Measurements from ENCODE around the gene CARF. TPM values are rescaled to one million over a fixed set of nuclear protein-coding genes. Genes with fewer than 3 reads are reported as not detected.

The CARF gene
- total and polyA plus RNA-seq, 2 of the 13 experiments (the other 11 are each of a cell fraction or from before 2014, with no cell fraction given), result 3.0 to 5.4 TPM

DNA sequence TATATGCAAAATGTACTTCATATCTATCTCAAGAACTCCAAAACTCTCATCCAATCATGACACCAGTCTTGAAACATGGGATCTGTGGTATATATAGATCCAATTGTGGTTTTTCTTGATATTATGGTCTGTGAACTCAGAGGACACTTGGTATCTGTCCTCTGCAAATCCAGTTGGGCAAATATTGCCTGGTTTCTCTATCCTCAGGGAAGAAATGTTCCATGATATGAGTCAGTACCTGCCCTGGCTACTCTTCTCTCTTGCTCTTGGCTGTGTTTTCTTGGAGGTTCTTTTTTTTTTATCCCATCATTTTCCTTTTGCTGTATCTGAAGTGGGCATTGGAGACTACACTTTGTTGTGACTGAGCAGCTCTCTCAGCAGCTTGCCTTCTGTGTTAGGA lies 113.5 kb downstream of the CARF start:
- H4K20me1 ChIP-seq (ENCODE audit: insufficient read depth, low read length), result no peaks in the 10 kb centered on the region
- H3K9me3 ChIP-seq (ENCODE audit: low read length), result no peaks in the 10 kb centered on the region
- FAIRE-seq (no peak), DNase-seq (ENCODE audit: low spot score) (no peak), ATAC-seq (no peak)
- in situ Hi-C loops (cut with HindIII; ENCODE audit: extremely low pct_ligation_motif_present, low pct_unique_long_range_greater_than_20kb) (no loop called here), intact Hi-C loops (cut with micrococcal nuclease; ENCODE audit: unreplicated experiment) (no loop called here)
- H3K79me2 ChIP-seq (ENCODE audit: insufficient read depth, low read length), result no peaks in the 10 kb centered on the region
- H3K36me3 ChIP-seq (replicated peaks in 1 of 2; ENCODE audit: control insufficient read depth in 1 of 2, insufficient read depth in 2 of 2, low read length in 2 of 2), result no peaks in the 10 kb centered on the region; a peak in 1 of 5 replicates
- no peaks in the 10 kb centered on the region for H3K27me3 ChIP-seq (ENCODE audit: control insufficient read depth in 1 of 2, insufficient read depth in 2 of 2, low read length in 2 of 2)
- TF ChIP-seq, protein P1, sequence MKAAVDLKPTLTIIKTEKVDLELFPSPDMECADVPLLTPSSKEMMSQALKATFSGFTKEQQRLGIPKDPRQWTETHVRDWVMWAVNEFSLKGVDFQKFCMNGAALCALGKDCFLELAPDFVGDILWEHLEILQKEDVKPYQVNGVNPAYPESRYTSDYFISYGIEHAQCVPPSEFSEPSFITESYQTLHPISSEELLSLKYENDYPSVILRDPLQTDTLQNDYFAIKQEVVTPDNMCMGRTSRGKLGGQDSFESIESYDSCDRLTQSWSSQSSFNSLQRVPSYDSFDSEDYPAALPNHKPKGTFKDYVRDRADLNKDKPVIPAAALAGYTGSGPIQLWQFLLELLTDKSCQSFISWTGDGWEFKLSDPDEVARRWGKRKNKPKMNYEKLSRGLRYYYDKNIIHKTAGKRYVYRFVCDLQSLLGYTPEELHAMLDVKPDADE (CRISPR knock-in tag; IDR thresholded peaks at IDR 0.05), result no peak
- TF ChIP-seq, protein P2, sequence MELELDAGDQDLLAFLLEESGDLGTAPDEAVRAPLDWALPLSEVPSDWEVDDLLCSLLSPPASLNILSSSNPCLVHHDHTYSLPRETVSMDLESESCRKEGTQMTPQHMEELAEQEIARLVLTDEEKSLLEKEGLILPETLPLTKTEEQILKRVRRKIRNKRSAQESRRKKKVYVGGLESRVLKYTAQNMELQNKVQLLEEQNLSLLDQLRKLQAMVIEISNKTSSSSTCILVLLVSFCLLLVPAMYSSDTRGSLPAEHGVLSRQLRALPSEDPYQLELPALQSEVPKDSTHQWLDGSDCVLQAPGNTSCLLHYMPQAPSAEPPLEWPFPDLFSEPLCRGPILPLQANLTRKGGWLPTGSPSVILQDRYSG (CRISPR knock-in tag; IDR thresholded peaks at IDR 0.05), result no peak
- TF ChIP-seq, protein P3, sequence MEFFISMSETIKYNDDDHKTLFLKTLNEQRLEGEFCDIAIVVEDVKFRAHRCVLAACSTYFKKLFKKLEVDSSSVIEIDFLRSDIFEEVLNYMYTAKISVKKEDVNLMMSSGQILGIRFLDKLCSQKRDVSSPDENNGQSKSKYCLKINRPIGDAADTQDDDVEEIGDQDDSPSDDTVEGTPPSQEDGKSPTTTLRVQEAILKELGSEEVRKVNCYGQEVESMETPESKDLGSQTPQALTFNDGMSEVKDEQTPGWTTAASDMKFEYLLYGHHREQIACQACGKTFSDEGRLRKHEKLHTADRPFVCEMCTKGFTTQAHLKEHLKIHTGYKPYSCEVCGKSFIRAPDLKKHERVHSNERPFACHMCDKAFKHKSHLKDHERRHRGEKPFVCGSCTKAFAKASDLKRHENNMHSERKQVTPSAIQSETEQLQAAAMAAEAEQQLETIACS (CRISPR knock-in tag; IDR thresholded peaks at IDR 0.05), result no peak
- TF ChIP-seq, protein P4, sequence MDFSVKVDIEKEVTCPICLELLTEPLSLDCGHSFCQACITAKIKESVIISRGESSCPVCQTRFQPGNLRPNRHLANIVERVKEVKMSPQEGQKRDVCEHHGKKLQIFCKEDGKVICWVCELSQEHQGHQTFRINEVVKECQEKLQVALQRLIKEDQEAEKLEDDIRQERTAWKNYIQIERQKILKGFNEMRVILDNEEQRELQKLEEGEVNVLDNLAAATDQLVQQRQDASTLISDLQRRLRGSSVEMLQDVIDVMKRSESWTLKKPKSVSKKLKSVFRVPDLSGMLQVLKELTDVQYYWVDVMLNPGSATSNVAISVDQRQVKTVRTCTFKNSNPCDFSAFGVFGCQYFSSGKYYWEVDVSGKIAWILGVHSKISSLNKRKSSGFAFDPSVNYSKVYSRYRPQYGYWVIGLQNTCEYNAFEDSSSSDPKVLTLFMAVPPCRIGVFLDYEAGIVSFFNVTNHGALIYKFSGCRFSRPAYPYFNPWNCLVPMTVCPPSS (IDR thresholded peaks at IDR 0.05), result no peak
- no peak for TF ChIP-seq ZBTB1 (CRISPR knock-in tag; IDR thresholded peaks at IDR 0.05; ENCODE audit: borderline replicate concordance)
- TF ChIP-seq, protein P5, sequence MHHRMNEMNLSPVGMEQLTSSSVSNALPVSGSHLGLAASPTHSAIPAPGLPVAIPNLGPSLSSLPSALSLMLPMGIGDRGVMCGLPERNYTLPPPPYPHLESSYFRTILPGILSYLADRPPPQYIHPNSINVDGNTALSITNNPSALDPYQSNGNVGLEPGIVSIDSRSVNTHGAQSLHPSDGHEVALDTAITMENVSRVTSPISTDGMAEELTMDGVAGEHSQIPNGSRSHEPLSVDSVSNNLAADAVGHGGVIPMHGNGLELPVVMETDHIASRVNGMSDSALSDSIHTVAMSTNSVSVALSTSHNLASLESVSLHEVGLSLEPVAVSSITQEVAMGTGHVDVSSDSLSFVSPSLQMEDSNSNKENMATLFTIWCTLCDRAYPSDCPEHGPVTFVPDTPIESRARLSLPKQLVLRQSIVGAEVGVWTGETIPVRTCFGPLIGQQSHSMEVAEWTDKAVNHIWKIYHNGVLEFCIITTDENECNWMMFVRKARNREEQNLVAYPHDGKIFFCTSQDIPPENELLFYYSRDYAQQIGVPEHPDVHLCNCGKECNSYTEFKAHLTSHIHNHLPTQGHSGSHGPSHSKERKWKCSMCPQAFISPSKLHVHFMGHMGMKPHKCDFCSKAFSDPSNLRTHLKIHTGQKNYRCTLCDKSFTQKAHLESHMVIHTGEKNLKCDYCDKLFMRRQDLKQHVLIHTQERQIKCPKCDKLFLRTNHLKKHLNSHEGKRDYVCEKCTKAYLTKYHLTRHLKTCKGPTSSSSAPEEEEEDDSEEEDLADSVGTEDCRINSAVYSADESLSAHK (CRISPR knock-in tag; IDR thresholded peaks at IDR 0.05; ENCODE audit: borderline replicate concordance), result no peak
- TF ChIP-seq SMAD1 (CRISPR knock-in tag; IDR thresholded peaks at IDR 0.05; ENCODE audit: borderline replicate concordance, low read depth), result no peak
- TF ChIP-seq PRPF4 (IDR thresholded peaks at IDR 0.05; ENCODE audit: low read depth, low read length, poor library complexity, severe bottlenecking), result no peak
- TF ChIP-seq KDM1A (CRISPR knock-in tag; IDR thresholded peaks at IDR 0.05), result no peak
- no peak for TF ChIP-seq MLLT10 (CRISPR knock-in tag; IDR thresholded peaks at IDR 0.05)
- no peak for TF ChIP-seq ZNF496 (CRISPR knock-in tag; IDR thresholded peaks at IDR 0.05; ENCODE audit: insufficient replicate concordance)
- no peak for TF ChIP-seq ZBTB8A (CRISPR knock-in tag; IDR thresholded peaks at IDR 0.05; ENCODE audit: borderline replicate concordance, low read depth)
- no peak for TF ChIP-seq MEIS1 (CRISPR knock-in tag; IDR thresholded peaks at IDR 0.05; ENCODE audit: borderline replicate concordance)
- no peak overlapping the region for H3K4me3 ChIP-seq (replicated peaks in 1 of 3; ENCODE audit: insufficient read depth in 1 of 3, low read depth in 2 of 3, low read length in 3 of 3)
- H3K4me2 ChIP-seq (ENCODE audit: low read depth, low read length), result no peak overlapping the region
- ChIA-PET CTCF (ENCODE audit: low intra/inter-chr PET ratio, low total read pairs) (no interaction called here), POLR2A (no interaction called here)
- no peaks in the 10 kb centered on the region for H3K4me1 ChIP-seq (ENCODE audit: insufficient read depth, low read length)
- H3K27ac ChIP-seq (ENCODE audit: extremely low read length, insufficient read depth, low read length), result no peak overlapping the region
- no peak overlapping the region for H3K9ac ChIP-seq (ENCODE audit: insufficient read depth, low read depth, low read length)
- no TSS peak for BruUV-seq (replicated peaks)
- no peak overlapping the region for H2AFZ ChIP-seq (ENCODE audit: low read length)

All from HepG2 (cell line).